A549 (cell line): ENCODE results near the gene YTHDF2. TPM values are rescaled to one million over a fixed set of nuclear protein-coding genes. Genes with fewer than 3 reads are reported as not detected.

Experiments
- ATAC-seq, 2 experiments: fragments of 200-7000 bp in 1 of 2; fragments of >200 bp in 1 of 2; cut with Nextera tagmentation in 1 of 2; cut with Tn5 transposase in 1 of 2; 3 replicates each; pipeline versions ENCODE4 v1.8.0 to v1.9.1; 2018 to 2020; ENCODE audit warnings: mild to moderate bottlenecking in 1 of 2, moderate library complexity in 1 of 2
- CTCF ChIA-PET: fragments of 300-600 bp; sonication (Branson Sonifier 250); formaldehyde crosslinking; extraction: SDS; loops from one replicate; lab custom pipeline; 2021; ENCODE audit warnings: antibody characterized with exemption, inconsistent platforms; lab: Yijun Ruan, JAX
- POLR2A ChIA-PET: fragments of 350-600 bp; formaldehyde crosslinking; extraction: SDS; loops from one replicate; lab custom pipeline; 2021; ENCODE audit warnings: antibody characterized with exemption, inconsistent platforms; lab: Yijun Ruan, JAX
- DNase-seq, 2 experiments: peaks; one replicate each; pipeline versions ENCODE4 v3.0.0 to v3.0.0-alpha.2; 2011 to 2016; ENCODE audit warnings: low read depth in 1 of 2, low spot score in 1 of 2
- FAIRE-seq: peaks from 2 replicates; lab custom pipeline; 2011; peaks lifted over from hg19 to GRCh38; lab: Jason Lieb, UNC
- H3K27ac ChIP-seq, 2 experiments: fragments of >200 bp; sonication (Bioruptor Twin); formaldehyde crosslinking; 3 replicates each; pipeline ENCODE4 v1.5.1; 2016 to 2017
- H3K4me1 ChIP-seq: fragments of >200 bp; sonication (Bioruptor Twin); formaldehyde crosslinking; 3 replicates; pipeline ENCODE4 v1.6.1; 2016
- H3K4me2 ChIP-seq: fragments of >200 bp; sonication (Bioruptor Twin); formaldehyde crosslinking; 3 replicates; pipeline ENCODE4 v1.6.1; 2016
- H3K4me3 ChIP-seq: fragments of >200 bp; sonication (Bioruptor Twin); formaldehyde crosslinking; 3 replicates; pipeline ENCODE4 v1.5.1; 2016
- H3K9me3 ChIP-seq: fragments of >200 bp; sonication (Bioruptor Twin); formaldehyde crosslinking; 3 replicates; pipeline ENCODE4 v1.6.1; 2016
- CBX8 ChIP-seq: fragments of 200-600 bp; sonication (generic); IDR thresholded peaks from 2 replicates; pipeline ENCODE4 v1.6.1; 2016
- CHD2 ChIP-seq: fragments of 150-350 bp; IDR thresholded peaks from 2 replicates; pipeline ENCODE4 v1.6.1; 2014; ENCODE audit warnings: low read length; ENCODE audit not compliant: partially characterized antibody
- CTCF ChIP-seq: fragments of >200 bp; sonication (Bioruptor Twin); formaldehyde crosslinking; IDR thresholded peaks from 3 replicates; pipeline ENCODE4 v1.5.1; 2016
- EHMT2 ChIP-seq: fragments of 200-600 bp; sonication (generic); IDR thresholded peaks from 2 replicates; pipeline ENCODE4 v1.6.1; 2016; ENCODE audit warnings: antibody characterized with exemption, low read depth, mild to moderate bottlenecking, moderate library complexity
- FOXS1 ChIP-seq: fragments of 250-450 bp; sonication (Bioruptor Pico); IDR thresholded peaks from 2 replicates; pipeline ENCODE4 v1.5.0; 2020; ENCODE audit warnings: mild to moderate bottlenecking, moderate library complexity
- HEYL ChIP-seq: fragments of 250-450 bp; sonication (Bioruptor Pico); IDR thresholded peaks from 2 replicates; pipeline ENCODE4 v1.8.0; 2021; ENCODE audit warnings: mild to moderate bottlenecking, moderate library complexity
- KDM1A ChIP-seq: fragments of 200-600 bp; sonication (generic); IDR thresholded peaks from 2 replicates; pipeline ENCODE4 v1.6.1; 2016; ENCODE audit warnings: low read depth, mild to moderate bottlenecking
- MAFK ChIP-seq: fragments of 450-650 bp; IDR thresholded peaks from 2 replicates; pipeline ENCODE4 v1.6.1; 2014; ENCODE audit not compliant: partially characterized antibody
- PBX3 ChIP-seq: IDR thresholded peaks from 2 replicates; pipeline ENCODE4 v1.6.1; 2012
- RCOR1 ChIP-seq: fragments of 150-350 bp; IDR thresholded peaks from 2 replicates; pipeline ENCODE4 v1.6.1; 2014; ENCODE audit warnings: antibody characterized with exemption, low read length, low read depth
- REST ChIP-seq: fragments of 200-600 bp; sonication (generic); IDR thresholded peaks from 2 replicates; pipeline ENCODE4 v1.6.1; 2016; ENCODE audit warnings: antibody characterized with exemption, mild to moderate bottlenecking, moderate library complexity
- SREBF2 ChIP-seq: fragments of 450-650 bp; IDR thresholded peaks from 2 replicates; pipeline ENCODE4 v1.6.1; 2014; ENCODE audit warnings: mild to moderate bottlenecking, moderate library complexity
- TFCP2L1 ChIP-seq: fragments of 250-450 bp; sonication (Bioruptor Pico); IDR thresholded peaks from 2 replicates; pipeline ENCODE4 v1.5.0; 2021; ENCODE audit warnings: mild to moderate bottlenecking
- TP53 ChIP-seq: fragments of 250-450 bp; sonication (Bioruptor Pico); IDR thresholded peaks from 2 replicates; pipeline ENCODE4 v1.5.0; 2021; ENCODE audit warnings: mild to moderate bottlenecking, moderate library complexity
- ZC3H11A ChIP-seq: fragments of 450-650 bp; IDR thresholded peaks from 2 replicates; pipeline ENCODE4 v1.6.1; 2014; ENCODE audit warnings: antibody characterized with exemption, mild to moderate bottlenecking
- ZNF302 ChIP-seq: fragments of 250-450 bp; sonication (Bioruptor Pico); IDR thresholded peaks from 2 replicates; pipeline ENCODE4 v1.9.0; 2021; ENCODE audit warnings: inconsistent platforms, mild to moderate bottlenecking, moderate library complexity
- ZSCAN20 ChIP-seq: fragments of 250-450 bp; sonication (Bioruptor Pico); IDR thresholded peaks from 2 replicates; pipeline ENCODE4 v1.8.0; 2022; ENCODE audit warnings: mild to moderate bottlenecking, moderate library complexity
- WGBS: methylation state at CpG from one replicate; pipeline ENCODE4 v1.1.6; 2017; ENCODE audit errors: missing lambda C conversion rate; 5-methylcytosine and 5-hydroxymethylcytosine counted together
- polyA plus RNA-seq, 4 experiments: library from polyadenylated mRNA; depleted of rRNA in 3 of 4; stranded (reverse); fragments of >200 nt; fragmentation: RNase III in 1 of 4; extraction: RNeasy Plus Mini Kit Qiagen cat#74134 plus additional on column Dnase treatment in 1 of 4; gene quantifications; 2 replicates in 3 of 4; 3 replicates in 1 of 4; pipeline ENCODE4 v1.2.3, GENCODE V29; 2011 to 2017

The YTHDF2 gene
- polyA plus RNA-seq, 2 of the 4 experiments (the other 2 are of a cell fraction) = 53.2 to 55.6 TPM

- ChIA-PET CTCF (interaction anchor here (0.6 to 1.0 kb wide), 2 partner anchors 13 to 29 kb away, joined by 3 read pairs; no protein-coding TSS in a partner anchor), POLR2A (interaction anchor here (0.6 to 1.1 kb wide), 2 partner anchors 108 to 449 kb away, joined by 3 read pairs; partner anchors contain the start of gene RNU11)
- H3K4me1 ChIP-seq = peaks cover 2% of the 10 kb centered on the region; the same call in 2 of the 3 replicates
- FAIRE-seq (no peak), DNase-seq (no peak), ATAC-seq (peak in 1 of 2 experiments; percentile 40; a peak in 1 of 6 replicates)
- no peak overlapping the region for H3K4me2 ChIP-seq
- TF ChIP-seq CTCF (0 out of 3 replicates have a peak, but pooled peaks have one; percentile 13), FOXS1 (CRISPR knock-in tag) (no peak)
- WGBS = 63% methylated on average over 5 of the region's 5 CpGs
- H3K27ac ChIP-seq = no peak overlapping the region
- no peak overlapping the region for H3K4me3 ChIP-seq
- no peaks in the 10 kb centered on the region for H3K9me3 ChIP-seq
These were observed 20.1 kb downstream of the YTHDF2 start for GRCh38 chr1:28756846-28757245.

- H3K9me3 ChIP-seq = no peaks in the 10 kb centered on the region
- DNase-seq (no peak), FAIRE-seq (no peak), ATAC-seq (no peak)
- 93% methylated on average over 4 of the region's 4 CpGs for WGBS
- no peak overlapping the region for H3K4me2 ChIP-seq
- H3K4me3 ChIP-seq = no peak overlapping the region
- ChIA-PET POLR2A (no interaction called here), CTCF (interaction anchor here (1.0 to 1.1 kb wide), 2 partner anchors 12 to 26 kb away, joined by 3 to 4 read pairs; no protein-coding TSS in a partner anchor)
- TF ChIP-seq ZSCAN20 (CRISPR knock-in tag) (no peak), CHD2 (no peak), TP53 (CRISPR knock-in tag) (no peak), EHMT2 (no peak), SREBF2 (no peak), PBX3 (no peak), TFCP2L1 (no peak), ZNF302 (CRISPR knock-in tag) (no peak), REST (no peak), HEYL (CRISPR knock-in tag) (no peak), KDM1A (no peak), ZC3H11A (no peak), RCOR1 (no peak)
- H3K27ac ChIP-seq = no peak overlapping the region
- H3K4me1 ChIP-seq = no peaks in the 10 kb centered on the region
These were observed 21.7 kb downstream of the YTHDF2 start for GRCh38 chr1:28758420-28758819.

- ChIA-PET POLR2A (no interaction called here), CTCF (interaction anchor here (1.0 to 1.1 kb wide), 2 partner anchors 13 to 25 kb away, joined by 3 to 4 read pairs; no protein-coding TSS in a partner anchor)
- no peak overlapping the region for H3K27ac ChIP-seq
- TF ChIP-seq CBX8 (no peak), MAFK (peak; percentile 16)
- ATAC-seq = no peak
- H3K9me3 ChIP-seq = no peaks in the 10 kb centered on the region
- 92% methylated on average over 3 of the region's 3 CpGs for WGBS
- no peaks in the 10 kb centered on the region for H3K4me1 ChIP-seq
- DNase-seq = no peak
- FAIRE-seq = no peak
- H3K4me3 ChIP-seq = no peak overlapping the region
- H3K4me2 ChIP-seq = no peak overlapping the region
These were observed 22.5 kb downstream of the YTHDF2 start for GRCh38 chr1:28759257-28759656.
